Endometrium (tissue), 2 donors: Measurements from ENCODE around the gene NKX1-1.
"Not testable (repeated sequence)": the region's sequence is repeated elsewhere in the genome, so short reads cannot be mapped to it uniquely, and the experiment has no call there.

Experiments
- FAIRE-seq: peaks from 2 replicates; lab custom pipeline; 2012; peaks lifted over from hg19 to GRCh38; lab: Jason Lieb, UNC
- donor health status: control.
- donor health status: control.

The NKX1-1 gene

GRCh38 chr4:1406394-1406980 is at the start of gene NKX1-1:
Gene NKX1-1 (minus strand): TSS chr4:1406442. CDS start chr4:1406442, 0 bp downstream.
- no peak for FAIRE-seq

GRCh38 chr4:1453731-1454130 is 47.5 kb upstream of the NKX1-1 start:
- FAIRE-seq, result no peak

GRCh38 chr4:1452431-1453051 is 46.3 kb upstream of the NKX1-1 start:
- no peak for FAIRE-seq

- no peak for FAIRE-seq
These were observed 45.5 kb upstream of the NKX1-1 start for GRCh38 chr4:1451752-1452122.

- FAIRE-seq, result no peak
These were observed 45.0 kb upstream of the NKX1-1 start for GRCh38 chr4:1451106-1451751.

- no peak for FAIRE-seq
These were observed 43.8 kb upstream of the NKX1-1 start for GRCh38 chr4:1449833-1450741.

- FAIRE-seq, result no peak
These were observed 43.2 kb upstream of the NKX1-1 start for GRCh38 chr4:1449475-1449832.

- no peak for FAIRE-seq
These were observed 42.6 kb upstream of the NKX1-1 start for GRCh38 chr4:1448589-1449420.

- no peak for FAIRE-seq
These were observed 41.7 kb upstream of the NKX1-1 start for GRCh38 chr4:1447676-1448588.

- FAIRE-seq, result no peak
These were observed 40.5 kb upstream of the NKX1-1 start for GRCh38 chr4:1446502-1447386.

GRCh38 chr4:1445716-1446445 is 39.6 kb upstream of the NKX1-1 start:
- no peak for FAIRE-seq

- FAIRE-seq, result not testable (repeated sequence)
These were observed 37.5 kb upstream of the NKX1-1 start for GRCh38 chr4:1443688-1444172.

- FAIRE-seq, result no peak
These were observed 20.8 kb upstream of the NKX1-1 start for GRCh38 chr4:1427010-1427409.

- FAIRE-seq, result no peak
These were observed 15.4 kb upstream of the NKX1-1 start for GRCh38 chr4:1421657-1422056.

GRCh38 chr4:1419708-1420107 is 13.5 kb upstream of the NKX1-1 start:
- FAIRE-seq, result no peak

- FAIRE-seq, result no peak
These were observed 12.4 kb upstream of the NKX1-1 start for GRCh38 chr4:1418494-1419285.

- no peak for FAIRE-seq
These were observed 11.5 kb upstream of the NKX1-1 start for GRCh38 chr4:1417522-1418390.
